Measurements from ENCODE around the gene MCM7. TPM values are rescaled to one million over a fixed set of nuclear protein-coding genes. Genes with fewer than 3 reads are reported as not detected.
"Not testable (repeated sequence)": the region's sequence is repeated elsewhere in the genome, so short reads cannot be mapped to it uniquely, and the experiment has no call there.

MCM7 gene
- 10 to 100 TPM; 30.3 to 72.6 (median 38.7) TPM for total RNA-seq

DNA sequence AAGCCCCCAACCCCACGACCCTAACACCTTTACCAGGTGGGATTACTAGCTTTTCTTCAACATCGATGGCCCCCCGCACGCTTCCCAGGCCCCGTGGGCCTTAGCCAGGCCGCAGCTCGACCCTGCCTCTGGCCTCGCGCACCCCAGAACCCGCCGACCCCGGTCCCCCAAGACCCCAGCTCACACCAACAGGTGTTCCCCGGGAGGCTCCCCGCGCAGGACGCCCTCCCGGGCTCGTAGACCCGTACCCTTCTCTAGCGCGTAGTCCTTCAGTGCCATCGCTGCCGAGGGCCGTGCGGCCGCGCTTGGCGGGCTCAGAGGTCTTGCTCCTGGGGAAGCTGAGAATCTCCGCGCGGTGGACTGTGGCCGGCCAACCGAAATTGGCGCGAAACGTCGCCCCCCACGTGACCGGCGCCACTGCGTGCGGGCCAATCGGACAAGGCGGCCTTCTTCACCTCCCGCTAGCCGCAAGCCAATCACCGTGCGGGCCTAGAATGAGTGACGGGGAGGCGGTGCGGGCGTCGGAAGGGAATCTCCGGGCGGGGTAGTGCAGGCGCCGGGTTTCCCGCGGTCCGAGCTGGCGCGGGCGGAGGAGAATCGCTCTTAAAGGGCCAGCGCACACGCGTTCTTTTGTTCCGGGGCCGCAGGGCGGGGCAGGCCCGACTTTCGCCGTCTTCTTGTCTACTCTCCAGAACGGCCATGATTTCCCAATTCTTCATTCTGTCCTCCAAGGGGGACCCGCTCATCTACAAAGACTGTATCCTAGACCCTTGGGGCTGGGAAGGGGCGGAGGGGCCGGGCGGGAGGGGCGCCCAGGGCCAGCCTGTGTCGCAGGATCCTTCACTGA lies at the start of gene MCM7, which contains the start of gene AP4M1:
MCM7 (minus strand) TSS at position 382 of the 847 bp plus-strand sequence; CDS start at position 279, 103 bp downstream.
AP4M1 (plus strand) TSS at position 628 of the 847 bp plus-strand sequence; CDS start at position 700, 72 bp downstream.
- Histone ChIP-seq H3K9me3 (no peaks in the 10 kb centered on the region), H3K27ac (peak within 1 kb of the TSS; percentile 92 to 100 (median 97)), H3K4me1 (peaks cover 9 to 25% (median 17%) of the 10 kb centered on the region in 4 donors), H3K4me3 (peak within 1 kb of the TSS; percentile 72 to 91 (median 81)), H3K27me3 (no peaks in the 10 kb centered on the region), H3K36me3 (peaks cover 0 to 45% (median 19%) of the 10 kb centered on the region in 4 donors)
- WGBS, 2 donors (ENCODE audit: low coverage in 1 of 2), result 0% methylated on average over 71 of the region's 80 CpGs; no CpG with 5 or more reads in 1 of the 2 donors
- peak; percentile 99 for DNase-seq
- in situ Hi-C loops (cut with MboI; ENCODE audit: low pct_ligation_motif_present in 1 of 4, low pct_unique_long_range_greater_than_20kb in 1 of 4, low sequenced_read_pairs in 3 of 4) (no loop called here), intact Hi-C loops (cut with DNase I; ENCODE audit: low total_unique reads) (no loop called here)
- TF ChIP-seq EP300 (IDR thresholded peaks at IDR 0.05; ENCODE audit: low read depth) (no peak), CTCF (IDR thresholded peaks at IDR 0.05) (no peak), POLR2AphosphoS5 (IDR thresholded peaks at IDR 0.05) (peak in 2 of 3 donors; percentile 39 to 57)

- peaks cover 3 to 51% (median 22%) of the 10 kb centered on the region in 4 donors for H3K4me1 ChIP-seq
Observed at GRCh38 chr7:100148559-100149328, 47.5 kb upstream of the MCM7 start, which contains the start of gene LAMTOR4. Gene LAMTOR4, plus strand, starts transcription at chr7:100148918. Its CDS starts 55 bp downstream, at chr7:100148973.

DNA sequence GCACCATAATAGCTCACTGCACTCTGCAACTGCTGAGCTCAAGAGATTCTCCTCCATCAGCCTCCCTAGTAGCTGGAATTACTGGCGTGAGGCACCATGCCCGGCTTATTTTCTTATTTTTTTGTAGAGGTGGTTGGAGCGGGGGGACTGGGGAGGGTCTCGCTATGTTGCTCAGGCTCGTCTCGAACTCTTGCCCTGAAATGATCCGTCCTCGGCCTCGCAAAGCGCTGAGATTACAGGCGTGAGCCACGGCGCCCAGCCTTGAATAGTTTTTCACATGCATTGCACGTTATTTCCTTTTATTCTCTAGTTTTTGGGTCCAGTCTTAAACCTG lies 47.0 kb upstream of the MCM7 start:
- intact Hi-C loops (cut with DNase I; ENCODE audit: low total_unique reads) (no loop called here), in situ Hi-C loops (cut with MboI; ENCODE audit: low pct_ligation_motif_present in 1 of 4, low pct_unique_long_range_greater_than_20kb in 1 of 4, low sequenced_read_pairs in 3 of 4) (no loop called here)
- H3K27ac ChIP-seq, result peak overlapping the region; percentile 88 to 93 (median 91)
- 10 to 33% methylated on average over 3 to 14 of the region's 14 CpGs for WGBS, 2 donors (ENCODE audit: low coverage in 1 of 2)
- no peak for TF ChIP-seq POLR2AphosphoS5 (IDR thresholded peaks at IDR 0.05)
- no peak for TF ChIP-seq EP300 (IDR thresholded peaks at IDR 0.05; ENCODE audit: low read depth)
- no peak for TF ChIP-seq POLR2A (IDR thresholded peaks at IDR 0.05)
- no peak for TF ChIP-seq CTCF (IDR thresholded peaks at IDR 0.05)
- peak overlapping the region in 3 of 4 donors; percentile 5 to 88 (median 76) for H3K4me3 ChIP-seq
- H3K36me3 ChIP-seq, result no peaks in the 10 kb centered on the region
- H3K4me1 ChIP-seq, result peaks cover 1 to 46% (median 17%) of the 10 kb centered on the region in 4 donors
- H3K9me3 ChIP-seq, result no peaks in the 10 kb centered on the region
- no peak for DNase-seq
- no peaks in the 10 kb centered on the region for H3K27me3 ChIP-seq

More at GRCh38 chr7:100148559-100149328, 47.5 kb upstream of the MCM7 start, which contains the start of gene LAMTOR4:
- Histone ChIP-seq H3K4me3 (peak within 1 kb of the TSS; percentile 68 to 88 (median 78)), H3K27ac (peak within 1 kb of the TSS; percentile 88 to 93 (median 91)), H3K27me3 (no peaks in the 10 kb centered on the region), H3K36me3 (no peaks in the 10 kb centered on the region), H3K9me3 (no peaks in the 10 kb centered on the region)
- peak; percentile 99 for DNase-seq
- intact Hi-C loops (cut with DNase I; ENCODE audit: low total_unique reads) (no loop called here), in situ Hi-C loops (cut with MboI; ENCODE audit: low pct_ligation_motif_present in 1 of 4, low pct_unique_long_range_greater_than_20kb in 1 of 4, low sequenced_read_pairs in 3 of 4) (no loop called here)
- 0 to 1% methylated on average over 28 to 43 of the region's 46 CpGs for WGBS, 2 donors (ENCODE audit: low coverage in 1 of 2)
- TF ChIP-seq POLR2A (IDR thresholded peaks at IDR 0.05) (peak; percentile 94), POLR2AphosphoS5 (IDR thresholded peaks at IDR 0.05) (peak; percentile 85 to 96 (median 96)), CTCF (IDR thresholded peaks at IDR 0.05) (peak in 1 of 5 experiments; percentile 14), EP300 (IDR thresholded peaks at IDR 0.05; ENCODE audit: low read depth) (no peak)

DNA sequence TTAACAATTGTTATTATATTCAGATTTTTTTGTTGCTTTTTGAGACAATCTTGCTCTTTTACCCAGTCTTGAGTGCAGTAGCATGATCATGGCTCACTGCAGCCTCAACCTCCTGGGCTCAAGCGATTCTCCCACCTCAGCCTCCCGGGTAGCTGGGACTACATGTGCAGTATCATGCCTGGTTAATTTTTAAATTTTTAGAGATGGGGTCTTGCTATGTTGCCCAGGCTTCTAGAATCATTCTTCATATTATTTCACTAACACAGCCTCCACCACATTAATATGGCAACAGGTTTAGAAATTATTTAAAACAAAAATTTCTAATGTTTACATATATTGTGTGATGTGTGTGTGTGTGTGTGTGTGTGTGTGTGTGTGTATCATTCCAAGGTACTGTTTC lies 46.1 kb upstream of the MCM7 start:
- no peak overlapping the region for H3K27ac ChIP-seq
- peaks cover 0 to 40% (median 15%) of the 10 kb centered on the region in 4 donors for H3K4me1 ChIP-seq
- H3K9me3 ChIP-seq, result no peaks in the 10 kb centered on the region
- TF ChIP-seq POLR2A (IDR thresholded peaks at IDR 0.05) (no peak), POLR2AphosphoS5 (IDR thresholded peaks at IDR 0.05) (no peak), EP300 (IDR thresholded peaks at IDR 0.05; ENCODE audit: low read depth) (no peak), CTCF (IDR thresholded peaks at IDR 0.05) (no peak)
- intact Hi-C loops (cut with DNase I; ENCODE audit: low total_unique reads) (no loop called here), in situ Hi-C loops (cut with MboI; ENCODE audit: low pct_ligation_motif_present in 1 of 4, low pct_unique_long_range_greater_than_20kb in 1 of 4, low sequenced_read_pairs in 3 of 4) (no loop called here)
- DNase-seq, result no peak
- H3K27me3 ChIP-seq, result no peaks in the 10 kb centered on the region
- no peaks in the 10 kb centered on the region for H3K36me3 ChIP-seq
- no peak overlapping the region for H3K4me3 ChIP-seq
- 96 to 100% methylated on average over 2 of the region's 2 CpGs for WGBS, 2 donors (ENCODE audit: low coverage in 1 of 2)

GRCh38 chr7:100146350-100146749 lies 45.2 kb upstream of the MCM7 start:
- H3K9me3 ChIP-seq; H3K27ac ChIP-seq; in situ Hi-C loops (cut with MboI; ENCODE audit: low pct_ligation_motif_present in 1 of 4, low pct_unique_long_range_greater_than_20kb in 1 of 4, low sequenced_read_pairs in 3 of 4); DNase-seq; H3K4me3 ChIP-seq; intact Hi-C loops (cut with DNase I; ENCODE audit: low total_unique reads); H3K36me3 ChIP-seq; H3K27me3 ChIP-seq: not testable (repeated sequence)
- 80 to 95% methylated on average over 4 of the region's 4 CpGs for WGBS, 2 donors (ENCODE audit: low coverage in 1 of 2)
- H3K4me1 ChIP-seq, result peaks cover 0 to 38% (median 17%) of the 10 kb centered on the region in 4 donors
